GM19455 (cell line): Measurements from ENCODE around the gene RECQL5.
A peak's percentile ranks its signal among the peaks of the same experiment; 100 is the strongest.

Experiments used
- ATAC-seq: cut with Tn5 transposase; IDR thresholded peaks from one replicate; pipeline ENCODE4 v1.9.1; 2021; ENCODE audit not compliant: unreplicated experiment

RECQL5 gene

DNA sequence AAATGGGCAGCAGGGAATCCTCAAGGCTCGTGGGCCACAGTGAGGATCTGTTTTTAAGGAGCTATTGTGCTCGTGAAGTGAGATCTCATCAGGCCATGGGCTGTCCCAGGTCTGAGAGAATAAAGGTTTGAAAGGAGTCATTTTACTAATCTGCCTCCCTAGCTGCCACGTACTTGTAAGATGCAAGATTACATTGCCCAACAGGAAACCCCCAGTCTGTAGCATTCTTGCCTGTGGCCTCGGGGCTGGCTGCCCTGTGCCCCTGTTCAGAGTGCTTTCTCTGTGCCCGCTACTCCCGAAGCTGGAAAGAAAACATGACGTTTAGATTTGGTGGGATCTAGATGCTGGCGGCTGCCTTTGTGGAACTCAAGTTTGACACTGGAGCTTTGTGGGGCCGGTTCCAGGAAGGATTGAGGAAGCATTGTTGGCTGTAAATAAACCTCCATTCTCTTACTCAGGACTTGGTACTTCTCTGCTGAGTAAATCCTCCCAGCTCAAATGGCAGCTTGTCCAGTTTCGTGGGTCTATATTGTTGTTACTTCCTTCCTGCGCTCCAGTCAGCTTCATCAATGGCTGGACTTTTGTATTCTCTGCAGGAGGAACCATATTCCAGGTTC, 21.4 kb upstream of the RECQL5 start:
- ATAC-seq, result no peak

DNA sequence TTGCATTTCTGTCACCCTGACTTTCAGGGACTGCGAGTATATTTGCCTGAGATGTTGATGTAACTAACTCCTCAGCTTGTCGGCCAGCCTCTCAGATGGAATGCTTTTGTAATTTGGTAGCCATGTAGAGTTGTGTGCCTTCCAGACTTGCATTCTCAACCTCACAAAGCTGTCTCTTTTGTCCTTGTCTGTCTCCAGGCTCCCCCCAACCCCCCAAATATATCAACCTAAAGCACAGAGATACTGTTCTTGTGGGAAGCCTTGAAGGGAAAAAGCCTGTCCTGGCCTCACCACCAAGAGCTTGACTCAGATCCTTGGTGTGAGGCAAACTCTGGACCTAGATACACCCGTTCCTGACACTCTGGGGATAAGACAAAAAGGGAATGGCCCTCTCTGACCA, 18.5 kb upstream of the RECQL5 start:
- no peak for ATAC-seq

DNA sequence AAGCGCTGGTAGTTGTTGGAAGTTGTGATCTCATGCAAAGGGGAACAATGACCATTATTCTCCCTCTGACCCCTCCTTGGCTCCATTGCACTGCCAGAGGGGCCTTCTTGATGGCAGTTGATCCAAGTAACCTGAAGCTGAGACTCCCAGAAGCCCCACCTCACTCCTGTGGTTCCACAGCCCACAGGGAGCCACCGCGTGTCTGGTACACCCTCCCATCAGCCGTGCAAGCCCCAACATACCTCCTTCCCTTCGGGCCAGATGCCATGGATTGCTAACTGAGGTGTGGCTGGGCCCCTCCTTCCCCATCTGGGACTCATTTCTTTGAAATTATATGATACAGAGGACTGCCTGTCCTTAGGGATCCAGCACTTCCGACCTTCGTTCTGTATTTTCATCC, 18.0 kb upstream of the RECQL5 start:
- ATAC-seq, result no peak

DNA sequence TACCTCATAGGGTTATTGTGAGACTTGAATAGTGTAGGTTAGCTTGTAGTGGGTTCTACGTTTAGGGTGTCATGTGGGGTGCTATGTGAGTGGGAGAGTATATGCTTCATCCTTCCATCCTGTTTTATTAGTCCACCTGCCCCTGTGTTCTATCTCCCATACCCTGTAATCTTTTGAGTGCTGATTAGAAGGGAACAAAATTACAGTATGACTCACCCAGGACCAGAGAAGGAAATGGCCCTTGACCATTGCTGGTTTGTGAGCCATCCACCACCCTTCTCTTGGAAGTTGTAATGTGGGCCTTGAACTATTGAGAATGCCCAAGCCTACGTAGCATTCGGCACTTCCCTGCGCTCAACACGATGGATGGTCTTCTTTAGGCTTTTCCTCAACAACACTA, 17.3 kb upstream of the RECQL5 start:
- no peak for ATAC-seq

DNA sequence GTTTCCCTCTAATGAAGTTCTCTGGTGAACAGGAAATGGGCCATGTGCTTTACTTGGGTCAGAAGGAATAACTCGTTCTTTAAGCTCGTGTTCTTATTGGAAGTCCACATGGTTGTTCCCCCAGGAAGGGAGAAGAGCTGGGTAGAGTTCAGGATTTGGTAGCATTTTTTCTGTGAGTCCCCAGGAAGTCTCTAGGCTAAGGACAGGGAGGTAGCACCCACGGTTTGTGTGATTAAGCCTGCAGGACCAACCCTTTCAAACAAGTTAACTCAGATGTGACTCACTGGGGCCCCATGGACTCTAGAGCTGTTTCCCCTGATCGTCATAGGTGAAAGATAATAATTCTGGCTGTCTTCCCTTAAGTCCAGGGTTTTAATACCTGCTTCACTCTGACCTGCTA, 16.6 kb upstream of the RECQL5 start:
- no peak for ATAC-seq

DNA sequence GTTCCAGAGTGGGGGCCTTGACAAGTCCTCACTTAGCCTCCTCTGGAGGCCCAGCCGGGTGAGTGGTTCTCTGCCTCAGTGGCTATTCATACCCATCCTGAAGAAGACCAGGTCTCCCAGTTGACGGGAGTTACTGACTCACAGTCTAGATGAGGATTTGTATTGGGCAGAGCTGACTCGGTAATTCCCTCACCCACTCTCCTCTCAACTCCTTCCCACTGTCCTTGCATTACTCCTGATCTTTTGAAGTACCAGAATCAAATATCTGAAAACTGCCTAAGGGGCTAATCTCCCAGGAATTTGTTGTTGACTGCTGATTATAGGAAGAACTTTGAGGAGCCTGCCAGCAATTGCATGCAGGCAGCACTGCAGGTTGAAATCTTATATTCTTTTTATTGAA, 14.3 kb upstream of the RECQL5 start:
- ATAC-seq, result no peak

DNA sequence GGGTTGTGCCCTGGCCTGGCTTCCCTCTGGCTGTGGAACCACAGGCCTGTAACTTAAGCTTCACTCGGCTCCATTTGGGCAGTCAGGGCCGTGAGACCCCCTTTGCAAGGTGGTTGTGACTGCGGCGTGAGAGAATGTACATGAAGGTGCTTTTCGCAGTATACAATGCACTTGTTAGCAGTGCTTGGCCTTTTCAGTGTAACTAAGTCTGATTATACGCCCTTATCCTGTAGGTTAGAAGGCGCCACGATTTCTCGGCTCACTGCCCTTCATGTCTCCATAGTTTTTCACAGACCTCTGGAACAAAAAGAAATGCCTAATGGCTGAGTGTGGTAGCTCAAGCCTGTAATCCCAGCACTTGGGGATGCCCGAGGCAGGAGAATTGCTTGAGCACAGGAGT, 13.5 kb upstream of the RECQL5 start:
- ATAC-seq, result no peak

DNA sequence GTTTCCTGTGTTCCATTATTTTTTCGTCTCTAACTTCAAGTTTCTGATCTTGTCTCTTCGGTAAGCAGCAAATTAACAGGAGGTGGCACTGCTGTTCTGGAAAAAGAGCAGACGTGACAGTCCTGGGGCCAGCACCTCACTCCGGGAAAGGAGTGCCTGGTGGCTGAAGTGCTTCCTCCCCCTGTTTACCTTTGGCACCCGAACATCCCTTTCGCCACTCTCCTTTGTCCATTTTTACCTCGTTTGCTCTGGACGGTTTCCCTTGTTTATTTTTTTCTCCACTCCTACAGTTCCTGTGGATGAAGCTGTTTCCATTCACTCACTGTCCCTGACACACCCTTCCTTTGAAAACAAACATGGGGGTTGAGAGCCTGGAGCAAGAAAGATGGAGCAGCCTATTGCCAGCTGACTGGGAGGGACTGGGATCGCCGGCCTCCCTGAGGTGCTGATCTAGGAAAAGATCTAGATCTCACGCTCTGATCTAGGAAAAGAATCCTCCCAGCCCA, 12.8 kb upstream of the RECQL5 start:
- ATAC-seq, result no peak

DNA sequence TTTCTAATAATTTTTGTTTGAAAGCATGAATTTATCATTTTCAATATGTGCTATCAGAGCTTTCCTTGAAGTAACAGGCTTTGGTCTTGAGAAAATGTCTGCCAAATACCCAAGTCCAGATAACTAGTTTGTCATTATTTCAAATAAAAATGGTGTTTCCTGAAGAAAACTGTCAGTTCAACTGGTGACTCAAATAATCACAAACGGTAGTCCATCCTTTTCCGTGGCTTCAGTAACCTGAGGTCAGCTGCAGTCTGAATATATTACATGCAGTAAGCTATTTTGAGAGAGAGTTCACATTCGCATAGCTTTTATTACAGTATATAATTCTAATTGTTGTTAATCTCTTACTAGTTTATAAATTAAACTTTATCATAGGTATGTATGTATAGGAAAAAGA, 9.5 kb upstream of the RECQL5 start:
- no peak for ATAC-seq

DNA sequence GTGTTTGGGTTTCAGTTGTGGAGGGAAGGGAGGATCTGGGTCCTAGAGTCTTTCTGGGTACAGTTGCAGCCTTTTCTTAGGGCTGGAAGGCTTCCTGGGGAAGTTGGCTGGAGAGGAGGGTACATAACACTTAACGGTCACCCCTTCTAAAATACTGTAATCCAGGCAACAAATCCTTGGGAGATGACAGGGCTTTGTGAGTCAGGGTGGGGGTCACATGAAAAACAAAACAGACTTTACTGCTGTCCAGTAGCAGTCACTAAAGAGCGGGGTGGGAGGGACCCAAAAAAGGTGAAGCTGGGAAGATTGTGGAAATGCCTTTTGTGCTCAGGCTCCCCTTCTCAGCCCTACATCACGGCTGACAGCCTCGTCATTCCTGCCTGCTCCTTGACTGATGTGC, 6.5 kb upstream of the RECQL5 start:
- ATAC-seq, result no peak

DNA sequence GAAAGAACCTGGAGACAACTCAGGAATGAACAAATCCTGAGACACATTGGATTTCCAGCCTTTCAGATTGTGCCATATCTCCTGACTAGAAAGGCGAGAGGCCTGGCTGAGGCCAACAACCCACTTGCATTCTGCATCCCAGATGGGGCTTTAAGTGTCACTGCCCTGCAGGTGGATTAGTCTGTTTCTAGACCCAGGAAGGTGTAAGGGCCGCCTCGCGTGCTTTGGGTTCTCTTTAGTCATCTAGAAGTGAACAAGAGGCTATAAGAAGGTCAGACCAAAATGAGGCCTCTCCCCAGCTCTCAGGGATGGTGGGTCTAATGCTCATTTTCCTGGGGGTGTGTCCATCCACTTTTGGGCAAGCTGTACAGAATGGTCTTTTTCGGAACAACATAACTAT, 5.1 kb upstream of the RECQL5 start:
- ATAC-seq, result no peak

DNA sequence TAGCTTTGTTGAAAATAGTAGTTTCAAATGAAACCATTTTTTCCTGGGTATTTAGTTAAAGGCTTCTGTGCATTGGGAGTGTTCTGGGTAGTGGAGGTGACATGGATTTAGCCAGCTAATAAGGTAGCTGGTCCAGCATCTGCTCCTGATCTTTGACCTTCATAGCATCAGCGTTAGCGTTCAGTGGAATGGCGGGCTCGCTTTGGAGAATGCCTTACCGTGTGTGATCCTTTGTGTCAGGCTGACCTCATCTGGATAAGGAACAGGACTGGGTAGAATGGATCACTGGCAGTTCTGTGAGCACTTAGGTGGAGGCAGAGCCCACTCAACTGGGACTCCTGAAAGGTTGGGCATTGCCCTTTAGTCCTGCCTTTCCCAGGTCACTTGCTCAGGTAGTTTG, 3.9 kb upstream of the RECQL5 start:
- ATAC-seq, result no peak

DNA sequence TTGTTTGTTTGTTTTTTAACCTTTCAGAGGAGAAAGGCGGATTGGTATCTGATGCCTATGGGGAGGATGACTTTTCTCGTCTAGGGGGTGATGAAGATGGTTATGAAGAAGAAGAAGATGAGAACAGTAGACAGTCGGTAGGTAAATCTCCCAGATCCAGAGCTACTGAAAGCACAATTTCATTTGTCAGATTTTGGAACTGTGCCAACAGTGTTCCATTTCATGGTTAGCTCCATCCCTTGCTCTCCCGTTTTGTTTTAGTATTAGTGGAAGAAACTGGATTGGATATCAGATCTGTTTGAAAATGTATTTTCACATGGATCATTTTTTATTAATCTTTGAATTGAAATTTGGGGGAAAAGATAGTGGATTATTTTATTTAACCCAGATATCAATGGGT, 1.5 kb upstream of the RECQL5 start:
- ATAC-seq, result no peak

DNA sequence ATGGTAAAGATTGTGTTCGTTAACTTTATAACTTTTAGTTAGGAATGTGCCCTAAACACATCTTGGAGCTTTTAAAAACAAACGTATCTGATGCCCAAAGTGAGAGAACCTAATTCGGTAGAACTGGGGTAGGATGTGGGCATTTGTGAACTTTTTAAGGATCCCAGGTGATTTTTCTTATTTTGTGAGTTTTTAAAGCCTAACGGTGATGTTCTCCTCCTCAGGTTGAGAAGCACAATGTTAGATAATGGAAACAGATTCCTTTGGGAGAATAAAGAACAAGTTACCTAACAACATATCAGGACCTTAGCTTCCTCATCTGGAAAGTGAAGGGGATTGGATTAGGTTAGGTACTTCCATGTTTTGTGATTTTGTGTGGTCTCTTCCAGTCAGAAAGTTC, 871 bp upstream of the RECQL5 start:
- no peak for ATAC-seq

DNA sequence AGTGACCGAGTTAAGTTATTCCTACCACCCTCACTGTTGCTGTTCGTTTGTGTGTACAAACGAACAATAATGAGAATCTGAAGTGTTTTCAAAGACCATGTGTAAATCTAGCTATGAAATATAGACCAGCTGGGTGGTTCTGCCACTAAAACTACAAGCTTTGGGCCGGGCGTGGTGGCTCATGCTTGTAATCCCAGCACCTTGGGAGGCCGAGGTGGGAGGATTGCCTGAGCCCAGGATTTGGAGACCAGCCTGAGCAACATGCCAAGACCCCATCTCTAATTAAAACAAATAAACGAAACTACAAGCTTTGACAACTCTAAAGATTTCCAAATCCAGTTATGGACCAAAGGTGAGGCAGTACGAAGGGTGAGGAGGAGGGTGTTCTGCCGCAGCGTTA, 973 bp downstream of the RECQL5 start:
- ATAC-seq, result no peak

DNA sequence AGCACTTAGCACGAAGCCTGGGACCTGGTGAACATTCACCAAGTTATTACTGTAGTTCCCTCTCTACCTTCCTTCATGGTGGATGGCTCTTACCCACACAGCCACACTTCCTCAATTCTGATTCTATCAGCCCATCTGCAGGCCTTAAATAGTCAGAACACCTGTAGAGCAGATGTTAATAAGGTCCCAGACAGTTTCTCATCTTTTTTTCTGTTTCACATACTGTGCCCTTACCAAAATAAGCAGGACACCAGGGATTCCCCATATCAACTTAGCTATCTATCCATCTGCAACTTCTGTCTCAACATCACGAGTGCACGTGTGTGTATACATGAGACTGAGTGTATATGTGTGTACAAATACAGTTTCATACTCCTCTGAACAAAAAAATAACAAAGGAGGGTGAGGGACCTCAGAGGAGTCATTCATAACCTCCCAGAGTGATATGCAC, 2.8 kb downstream of the RECQL5 start:
- peak; percentile 69 for ATAC-seq

DNA sequence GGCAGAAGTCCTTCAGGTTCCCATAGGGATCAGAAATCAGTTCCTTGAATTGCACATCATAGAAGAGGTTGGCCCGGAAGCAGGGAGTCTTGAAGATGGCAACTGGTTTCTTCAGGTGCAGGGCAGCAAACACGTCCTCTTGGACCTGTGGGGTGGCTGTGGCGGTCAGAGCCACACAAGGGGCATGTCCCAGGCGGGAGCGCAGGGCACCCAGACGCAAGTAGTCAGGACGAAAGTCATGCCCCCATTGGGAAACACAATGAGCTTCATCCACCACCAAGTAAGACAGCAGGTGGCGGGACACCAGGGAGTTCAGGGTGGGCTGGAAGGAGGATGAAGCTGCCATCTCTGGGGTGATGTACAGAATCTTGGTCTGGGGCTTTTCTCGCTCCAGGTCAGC, 4.4 kb downstream of the RECQL5 start:
- no peak for ATAC-seq

DNA sequence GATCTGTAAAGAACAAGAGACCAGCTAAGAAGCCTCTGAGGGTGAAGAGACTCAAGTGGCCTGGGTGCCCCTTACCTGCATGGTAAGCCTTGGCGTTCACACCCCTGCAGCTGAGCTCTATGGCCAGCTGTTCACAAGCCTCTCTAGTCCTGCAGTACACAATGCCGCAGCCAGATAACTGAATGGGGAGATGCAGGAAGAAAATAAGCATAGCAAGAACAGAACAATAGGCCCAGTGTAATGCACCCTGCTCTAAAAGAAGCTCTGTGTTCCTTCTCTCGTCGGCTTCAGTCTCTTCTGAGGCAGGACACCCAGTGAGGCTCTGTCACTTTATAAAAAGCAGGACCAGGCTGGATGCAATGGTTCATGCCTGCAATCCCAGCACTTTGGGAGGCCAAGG, 5.4 kb downstream of the RECQL5 start:
- ATAC-seq, result no peak

DNA sequence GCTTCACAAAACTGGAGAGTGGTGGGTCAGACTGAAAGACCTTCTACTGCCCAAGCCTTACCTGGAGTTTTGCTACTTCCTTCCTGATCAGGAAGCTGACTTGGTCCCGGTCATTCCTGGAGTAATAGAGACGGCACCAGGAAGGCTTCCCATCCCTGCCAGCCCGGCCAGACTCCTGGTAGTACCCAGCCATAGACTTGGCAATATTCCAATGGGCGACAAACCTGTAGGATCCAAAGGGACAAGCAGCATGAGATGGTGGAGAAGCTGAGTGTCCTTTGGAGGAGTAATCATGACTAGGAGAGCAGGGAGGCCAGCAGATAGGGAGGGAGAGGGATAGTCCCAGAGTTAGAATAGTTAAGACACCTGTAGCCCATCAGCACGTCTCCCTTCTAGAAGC, 8.7 kb downstream of the RECQL5 start:
- ATAC-seq, result no peak

DNA sequence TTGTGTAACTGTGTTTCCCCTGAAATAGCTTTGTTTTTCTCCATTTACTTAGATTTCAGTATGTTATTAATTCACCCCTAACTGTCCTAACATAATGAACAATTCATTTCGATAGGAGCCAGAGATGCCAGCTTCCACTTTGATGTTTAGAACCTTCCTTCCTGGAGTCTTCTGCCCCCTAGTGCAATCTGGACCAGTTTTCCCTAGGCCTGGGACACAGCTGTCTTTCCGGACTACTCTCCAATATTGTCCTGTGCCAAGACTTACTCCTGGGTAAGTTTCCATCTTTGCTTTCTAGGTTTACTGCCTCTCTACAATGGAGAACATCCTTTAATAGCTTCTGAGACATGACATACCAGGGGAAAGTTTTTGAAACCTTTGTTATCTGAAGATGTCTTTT, 12.8 kb downstream of the RECQL5 start:
- no peak for ATAC-seq

DNA sequence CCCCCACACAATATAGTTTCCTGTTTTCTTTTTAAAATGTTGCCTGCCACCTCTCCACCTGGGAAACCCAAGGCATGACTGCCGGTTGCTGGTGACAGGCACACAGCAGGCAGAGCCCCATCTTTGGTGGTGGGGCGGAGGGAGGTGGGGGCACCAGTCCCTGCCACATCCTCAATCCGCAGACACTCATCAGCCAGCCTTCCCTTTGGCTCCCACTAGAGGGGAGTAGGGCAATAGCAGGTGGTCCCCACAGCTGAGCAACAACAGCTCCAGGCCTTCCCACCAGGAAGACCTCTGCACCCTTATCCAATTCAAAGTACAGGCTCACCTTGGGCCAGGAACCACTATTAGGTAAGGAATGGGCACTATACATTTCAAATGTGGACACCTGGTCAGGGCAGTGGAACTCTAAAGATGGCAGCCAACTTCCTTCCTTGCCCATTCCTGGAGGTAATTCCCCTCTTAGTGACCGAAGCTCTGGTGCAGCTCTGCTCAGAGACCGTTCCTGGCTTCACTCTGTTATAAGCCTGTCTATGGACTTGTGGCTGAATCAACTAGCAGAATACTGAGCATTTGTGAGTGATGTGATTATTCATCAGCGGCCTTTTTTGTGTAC, 13.9 kb downstream of the RECQL5 start:
- ATAC-seq, result no peak

DNA sequence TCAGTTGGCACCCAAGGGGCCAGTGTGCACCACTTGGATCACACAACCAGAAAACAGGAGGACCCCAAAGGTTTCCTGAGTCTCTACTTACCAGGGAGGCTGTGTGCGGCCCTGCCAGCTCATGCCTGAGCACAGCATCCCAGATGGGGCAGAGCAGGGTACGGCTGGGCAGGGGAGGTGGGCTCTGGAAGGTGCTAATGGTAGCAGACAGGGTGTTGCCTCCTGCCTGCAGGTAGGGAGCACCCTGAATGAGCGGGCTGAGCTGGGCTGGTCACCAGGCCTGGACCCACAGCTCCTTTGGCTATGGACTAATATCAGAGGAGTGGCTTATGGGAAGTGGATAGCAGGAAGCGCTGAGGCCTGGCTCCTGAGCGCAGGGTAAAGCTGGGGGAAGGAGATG, 14.6 kb downstream of the RECQL5 start:
- ATAC-seq, result no peak

DNA sequence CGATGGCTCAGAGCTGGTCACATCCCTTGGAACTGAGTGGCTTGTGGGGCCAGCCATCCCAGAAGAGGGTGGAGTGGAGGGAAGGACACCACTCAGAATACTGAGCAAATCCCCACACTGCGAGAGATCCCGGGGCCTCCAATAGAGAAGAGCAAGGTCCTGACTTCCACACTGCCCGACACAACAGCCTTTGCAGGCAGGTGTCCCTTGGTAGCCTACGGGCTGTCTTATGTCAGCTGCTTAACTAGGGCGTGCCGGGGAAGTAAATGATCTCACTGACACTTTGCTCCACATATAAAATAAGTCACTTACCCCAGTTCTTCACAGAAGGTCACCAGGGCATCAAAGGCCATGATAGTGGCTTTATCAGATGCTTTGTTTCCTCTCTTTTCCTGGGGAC, 16.1 kb downstream of the RECQL5 start:
- no peak for ATAC-seq
